Measurements from ENCODE around the gene AKR1D1.

GRCh38 chr7:138120140-138120827 is 44.0 kb downstream of the AKR1D1 start:
- TF ChIP-seq MAX (IDR thresholded peaks at IDR 0.05; ENCODE audit: insufficient read depth, insufficient read length) (no peak), POLR2A (IDR thresholded peaks at IDR 0.05; ENCODE audit: low read depth, low read length) (no peak), CTCF (IDR thresholded peaks at IDR 0.05; ENCODE audit: extremely low read depth in 1 of 2, insufficient read depth in 1 of 2, low read depth in 1 of 2, low read length in 2 of 2) (no peak), POLR2AphosphoS5 (IDR thresholded peaks at IDR 0.05; ENCODE audit: insufficient read depth, low read depth, low read length) (no peak), EZH2 (IDR thresholded peaks at IDR 0.05; ENCODE audit: borderline replicate concordance, low read depth, low read length, severe bottlenecking) (no peak), MYC (IDR thresholded peaks at IDR 0.05; ENCODE audit: low read depth, low read length) (no peak), JUN (IDR thresholded peaks at IDR 0.05; ENCODE audit: borderline replicate concordance, insufficient read depth, insufficient read length, low read depth) (no peak), GATA2 (IDR thresholded peaks at IDR 0.05; ENCODE audit: insufficient read depth, insufficient read length, low read depth, low read length) (no peak), FOS (IDR thresholded peaks at IDR 0.05; ENCODE audit: borderline replicate concordance, insufficient read depth, low read length) (no peak)
